DMS53 treated with DMSO at 0.1 percent for 48 hours (cell line): ENCODE measurements around the gene GCAT.
"Not testable (repeated sequence)": the region's sequence is repeated elsewhere in the genome, so short reads cannot be mapped to it uniquely, and the experiment has no call there.

Source experiments
- DNase-seq: peaks from one replicate; lab custom pipeline; 2025; ENCODE audit not compliant: unreplicated experiment; lab: John Stamatoyannopoulos, UW

Gene GCAT

GRCh38 chr22:37782340-37783168 is 25.2 kb upstream of the GCAT start:
- DNase-seq = no peak

- peak; percentile 54 for DNase-seq
These were observed 22.8 kb upstream of the GCAT start for GRCh38 chr22:37784829-37785495.

GRCh38 chr22:37790234-37790633 is 17.5 kb upstream of the GCAT start:
- no peak for DNase-seq

GRCh38 chr22:37792494-37792893 is 15.2 kb upstream of the GCAT start:
- DNase-seq = no peak

GRCh38 chr22:37794376-37794775 is 13.4 kb upstream of the GCAT start:
- no peak for DNase-seq

GRCh38 chr22:37796079-37796478 is 11.7 kb upstream of the GCAT start:
- DNase-seq = no peak

- DNase-seq = not testable (repeated sequence)
These were observed 10.5 kb upstream of the GCAT start for GRCh38 chr22:37797259-37797658.

- DNase-seq = no peak
These were observed 9.7 kb upstream of the GCAT start for GRCh38 chr22:37797874-37798500.

- not testable (repeated sequence) for DNase-seq
These were observed 7.8 kb upstream of the GCAT start for GRCh38 chr22:37799979-37800378.

GRCh38 chr22:37801946-37802309 is 5.8 kb upstream of the GCAT start:
- no peak for DNase-seq

GRCh38 chr22:37802310-37803194 is 5.2 kb upstream of the GCAT start:
- peak; percentile 20 for DNase-seq

GRCh38 chr22:37803195-37803638 is 4.5 kb upstream of the GCAT start:
- no peak for DNase-seq

- DNase-seq = no peak
These were observed 3.9 kb upstream of the GCAT start for GRCh38 chr22:37803639-37804351.

- DNase-seq = no peak
These were observed 3.3 kb upstream of the GCAT start for GRCh38 chr22:37804352-37804880.

- DNase-seq = no peak
These were observed 2.6 kb upstream of the GCAT start for GRCh38 chr22:37804881-37805809.

- no peak for DNase-seq
These were observed 1.9 kb upstream of the GCAT start for GRCh38 chr22:37805810-37806277.

GRCh38 chr22:37806409-37807333 is 1.1 kb upstream of the GCAT start:
- no peak for DNase-seq

- no peak for DNase-seq
These were observed 542 bp downstream of the GCAT start for GRCh38 chr22:37808294-37808657.
